K562 (cell line): ENCODE results near the gene TMEM138. TPM values are rescaled to one million over a fixed set of nuclear protein-coding genes. Genes with fewer than 3 reads are reported as not detected.

Source experiments
- BMI1 ChIP-seq: fragments of 150-350 bp; IDR thresholded peaks from 2 replicates; pipeline ENCODE4 v1.6.1; 2014; ENCODE audit warnings: low read length
- FOXJ2 ChIP-seq: fragments of 200-800 bp; sonication (Bioruptor generic); IDR thresholded peaks from 2 replicates; pipeline ENCODE4 v1.6.1; 2016; ENCODE audit warnings: missing genetic modification characterization, missing compliant biosample characterization
- FOXK1 ChIP-seq: sonication (generic); formaldehyde crosslinking; IDR thresholded peaks from 2 replicates; pipeline ENCODE4 v1.8.0; 2022; ENCODE audit warnings: missing genetic modification reagents, mild to moderate bottlenecking, borderline replicate concordance
- GATA2 ChIP-seq: sonication (generic); formaldehyde crosslinking; IDR thresholded peaks from 2 replicates; pipeline ENCODE4 v1.4.0; 2020; ENCODE audit warnings: mild to moderate bottlenecking, missing genetic modification reagents
- HLTF ChIP-seq: fragments of 450-650 bp; IDR thresholded peaks from 2 replicates; pipeline ENCODE4 v1.6.1; 2016
- SIX5 ChIP-seq, 2 experiments: IDR thresholded peaks; 2 replicates each; pipeline ENCODE4 v1.6.1; 2011; ENCODE audit warnings: low read length in 2 of 2, borderline replicate concordance in 1 of 2, low read depth in 1 of 2, mild to moderate bottlenecking in 1 of 2, moderate library complexity in 1 of 2; ENCODE audit not compliant: insufficient read depth in 1 of 2
- SLC30A9 ChIP-seq: fragments of 250-450 bp; sonication (Bioruptor Pico); IDR thresholded peaks from 2 replicates; pipeline ENCODE4 v1.8.0; 2022; ENCODE audit warnings: mild to moderate bottlenecking, moderate library complexity
- SP1 ChIP-seq: sonication (generic); formaldehyde crosslinking; IDR thresholded peaks from 2 replicates; pipeline ENCODE4 v1.8.1; 2022; ENCODE audit warnings: mild to moderate bottlenecking, missing genetic modification reagents
- ZEB2 ChIP-seq: fragments of 450-650 bp; IDR thresholded peaks from 2 replicates; pipeline ENCODE4 v1.6.1; 2016
- ZNF316 ChIP-seq: fragments of 450-650 bp; IDR thresholded peaks from 2 replicates; pipeline ENCODE4 v1.6.1; 2016
- polyA plus RNA-seq, 8 experiments: library from polyadenylated mRNA; depleted of rRNA in 4 of 8; stranded (reverse) in 5 of 8; unstranded in 3 of 8; fragments of >200 nt; fragmentation: Nextera tagmentation in 2 of 8; fragmentation: Illumina TruSeq in 1 of 8; extraction: Ambion mirVana in 2 of 8; extraction: Trizol in 1 of 8; gene quantifications; 2 replicates each; pipeline versions ENCODE4 v1.2.1 to v1.2.3, GENCODE V29; 2011 to 2014; ENCODE audit warnings: inconsistent platforms in 1 of 8, missing spikeins in 1 of 8
- total RNA-seq, 7 experiments: library from RNA; depleted of rRNA in 6 of 7; stranded (reverse); fragments of >200 nt in 6 of 7; fragmentation: Illumina TruSeq in 2 of 7; extraction: Trizol in 2 of 7; gene quantifications; 2 replicates each; pipeline versions ENCODE4 v1.2.1 to v1.2.3, GENCODE V29; 2011 to 2021; ENCODE audit warnings: low replicate concordance in 1 of 7
- TF ChIP-seq, protein P1 (sequence below): sonication (generic); formaldehyde crosslinking; IDR thresholded peaks from 2 replicates; pipeline ENCODE4 v1.8.0; 2023; ENCODE audit warnings: missing genetic modification reagents, mild to moderate bottlenecking, borderline replicate concordance
- TF ChIP-seq, protein P2 (sequence below): fragments of 200-400 bp; formaldehyde crosslinking; IDR thresholded peaks from 2 replicates; pipeline ENCODE4 v1.6.1; 2017; ENCODE audit warnings: mild to moderate bottlenecking, low read depth, low read length, moderate library complexity
- TF ChIP-seq, protein P3 (sequence below), 2 experiments: fragments of 450-650 bp in 1 of 2; IDR thresholded peaks; 2 replicates each; pipeline ENCODE4 v1.6.1; 2011 to 2017; ENCODE audit warnings: low read depth in 2 of 2, antibody characterized with exemption in 1 of 2, borderline replicate concordance in 1 of 2, low read length in 1 of 2, mild to moderate bottlenecking in 1 of 2, mixed read lengths in 1 of 2; ENCODE audit not compliant: control insufficient read depth in 1 of 2
- TF ChIP-seq, protein P4 (sequence below): fragments of 250-450 bp; sonication (Bioruptor Pico); IDR thresholded peaks from 2 replicates; pipeline ENCODE4 v1.8.0; 2022; ENCODE audit warnings: inconsistent platforms

Gene TMEM138
- total and polyA plus RNA-seq, 9 of the 15 experiments (the other 6 are each of a cell fraction or from before 2014, with no cell fraction given): 23.2 to 168 (median 63.1) TPM

DNA sequence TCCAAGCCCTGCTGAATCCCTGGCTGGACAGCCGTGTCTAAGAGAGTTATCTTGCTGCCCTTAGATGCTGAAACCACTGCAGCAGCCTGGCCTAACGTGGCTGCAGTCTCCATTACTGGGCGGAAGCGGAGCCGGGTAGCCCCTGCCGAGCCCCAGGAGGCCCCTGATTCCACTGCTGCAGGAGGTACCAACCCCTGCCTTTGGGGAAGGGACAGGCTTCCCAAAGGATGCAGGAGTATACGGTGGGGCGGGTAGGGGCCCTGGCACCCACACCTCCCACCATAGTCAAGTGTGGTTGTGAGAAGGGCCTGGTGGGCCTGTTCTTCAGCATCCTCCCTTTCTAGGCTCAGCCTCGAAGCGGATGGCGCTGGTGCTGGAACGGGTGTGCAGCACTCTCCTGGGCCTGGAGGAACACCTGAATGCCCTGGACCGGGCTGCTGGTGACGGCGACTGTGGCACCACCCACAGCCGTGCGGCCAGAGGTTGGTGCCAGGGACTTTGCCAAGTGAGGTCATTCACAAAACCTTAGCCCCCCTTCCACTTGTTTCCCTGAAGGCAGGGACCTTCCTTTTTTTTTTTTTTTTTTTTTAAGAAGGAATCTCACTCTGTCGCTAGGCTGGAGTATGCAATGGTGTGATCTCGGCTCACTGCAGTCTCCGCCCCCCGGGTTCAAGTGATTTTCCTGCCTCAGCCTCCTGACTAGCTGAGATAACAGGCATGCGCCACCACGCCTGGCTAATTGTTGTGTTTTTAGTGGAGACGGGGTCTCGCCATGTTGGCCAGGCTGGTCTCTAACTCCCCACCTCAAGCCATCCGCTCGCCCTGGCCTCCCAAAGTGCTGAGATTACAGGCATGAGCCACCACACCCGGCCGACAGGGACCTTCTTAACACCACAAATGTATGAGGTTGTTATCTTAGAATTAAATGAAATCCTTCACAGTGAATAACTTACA lies 18.1 kb upstream of the TMEM138 start (continued):
- TF ChIP-seq, protein P1, sequence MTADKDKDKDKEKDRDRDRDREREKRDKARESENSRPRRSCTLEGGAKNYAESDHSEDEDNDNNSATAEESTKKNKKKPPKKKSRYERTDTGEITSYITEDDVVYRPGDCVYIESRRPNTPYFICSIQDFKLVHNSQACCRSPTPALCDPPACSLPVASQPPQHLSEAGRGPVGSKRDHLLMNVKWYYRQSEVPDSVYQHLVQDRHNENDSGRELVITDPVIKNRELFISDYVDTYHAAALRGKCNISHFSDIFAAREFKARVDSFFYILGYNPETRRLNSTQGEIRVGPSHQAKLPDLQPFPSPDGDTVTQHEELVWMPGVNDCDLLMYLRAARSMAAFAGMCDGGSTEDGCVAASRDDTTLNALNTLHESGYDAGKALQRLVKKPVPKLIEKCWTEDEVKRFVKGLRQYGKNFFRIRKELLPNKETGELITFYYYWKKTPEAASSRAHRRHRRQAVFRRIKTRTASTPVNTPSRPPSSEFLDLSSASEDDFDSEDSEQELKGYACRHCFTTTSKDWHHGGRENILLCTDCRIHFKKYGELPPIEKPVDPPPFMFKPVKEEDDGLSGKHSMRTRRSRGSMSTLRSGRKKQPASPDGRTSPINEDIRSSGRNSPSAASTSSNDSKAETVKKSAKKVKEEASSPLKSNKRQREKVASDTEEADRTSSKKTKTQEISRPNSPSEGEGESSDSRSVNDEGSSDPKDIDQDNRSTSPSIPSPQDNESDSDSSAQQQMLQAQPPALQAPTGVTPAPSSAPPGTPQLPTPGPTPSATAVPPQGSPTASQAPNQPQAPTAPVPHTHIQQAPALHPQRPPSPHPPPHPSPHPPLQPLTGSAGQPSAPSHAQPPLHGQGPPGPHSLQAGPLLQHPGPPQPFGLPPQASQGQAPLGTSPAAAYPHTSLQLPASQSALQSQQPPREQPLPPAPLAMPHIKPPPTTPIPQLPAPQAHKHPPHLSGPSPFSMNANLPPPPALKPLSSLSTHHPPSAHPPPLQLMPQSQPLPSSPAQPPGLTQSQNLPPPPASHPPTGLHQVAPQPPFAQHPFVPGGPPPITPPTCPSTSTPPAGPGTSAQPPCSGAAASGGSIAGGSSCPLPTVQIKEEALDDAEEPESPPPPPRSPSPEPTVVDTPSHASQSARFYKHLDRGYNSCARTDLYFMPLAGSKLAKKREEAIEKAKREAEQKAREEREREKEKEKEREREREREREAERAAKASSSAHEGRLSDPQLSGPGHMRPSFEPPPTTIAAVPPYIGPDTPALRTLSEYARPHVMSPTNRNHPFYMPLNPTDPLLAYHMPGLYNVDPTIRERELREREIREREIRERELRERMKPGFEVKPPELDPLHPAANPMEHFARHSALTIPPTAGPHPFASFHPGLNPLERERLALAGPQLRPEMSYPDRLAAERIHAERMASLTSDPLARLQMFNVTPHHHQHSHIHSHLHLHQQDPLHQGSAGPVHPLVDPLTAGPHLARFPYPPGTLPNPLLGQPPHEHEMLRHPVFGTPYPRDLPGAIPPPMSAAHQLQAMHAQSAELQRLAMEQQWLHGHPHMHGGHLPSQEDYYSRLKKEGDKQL: no peak
- TF ChIP-seq FOXK1 (no peak), SIX5 (IDR thresholded peaks at IDR 0.05; ENCODE audit: borderline replicate concordance in 1 of 2, insufficient read depth in 1 of 2, low read depth in 1 of 2, low read length in 2 of 2) (no peak), BMI1 (no peak), SP1 (CRISPR knock-in tag) (no peak), SLC30A9 (no peak), GATA2 (0 out of 2 replicates have a peak, but pooled peaks have one; percentile 10), HLTF (no peak), ZNF316 (no peak), FOXJ2 (tag) (no peak), ZEB2 (no peak)
- TF ChIP-seq, protein P2, sequence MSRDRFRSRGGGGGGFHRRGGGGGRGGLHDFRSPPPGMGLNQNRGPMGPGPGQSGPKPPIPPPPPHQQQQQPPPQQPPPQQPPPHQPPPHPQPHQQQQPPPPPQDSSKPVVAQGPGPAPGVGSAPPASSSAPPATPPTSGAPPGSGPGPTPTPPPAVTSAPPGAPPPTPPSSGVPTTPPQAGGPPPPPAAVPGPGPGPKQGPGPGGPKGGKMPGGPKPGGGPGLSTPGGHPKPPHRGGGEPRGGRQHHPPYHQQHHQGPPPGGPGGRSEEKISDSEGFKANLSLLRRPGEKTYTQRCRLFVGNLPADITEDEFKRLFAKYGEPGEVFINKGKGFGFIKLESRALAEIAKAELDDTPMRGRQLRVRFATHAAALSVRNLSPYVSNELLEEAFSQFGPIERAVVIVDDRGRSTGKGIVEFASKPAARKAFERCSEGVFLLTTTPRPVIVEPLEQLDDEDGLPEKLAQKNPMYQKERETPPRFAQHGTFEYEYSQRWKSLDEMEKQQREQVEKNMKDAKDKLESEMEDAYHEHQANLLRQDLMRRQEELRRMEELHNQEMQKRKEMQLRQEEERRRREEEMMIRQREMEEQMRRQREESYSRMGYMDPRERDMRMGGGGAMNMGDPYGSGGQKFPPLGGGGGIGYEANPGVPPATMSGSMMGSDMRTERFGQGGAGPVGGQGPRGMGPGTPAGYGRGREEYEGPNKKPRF: no peak
- TF ChIP-seq, protein P3, sequence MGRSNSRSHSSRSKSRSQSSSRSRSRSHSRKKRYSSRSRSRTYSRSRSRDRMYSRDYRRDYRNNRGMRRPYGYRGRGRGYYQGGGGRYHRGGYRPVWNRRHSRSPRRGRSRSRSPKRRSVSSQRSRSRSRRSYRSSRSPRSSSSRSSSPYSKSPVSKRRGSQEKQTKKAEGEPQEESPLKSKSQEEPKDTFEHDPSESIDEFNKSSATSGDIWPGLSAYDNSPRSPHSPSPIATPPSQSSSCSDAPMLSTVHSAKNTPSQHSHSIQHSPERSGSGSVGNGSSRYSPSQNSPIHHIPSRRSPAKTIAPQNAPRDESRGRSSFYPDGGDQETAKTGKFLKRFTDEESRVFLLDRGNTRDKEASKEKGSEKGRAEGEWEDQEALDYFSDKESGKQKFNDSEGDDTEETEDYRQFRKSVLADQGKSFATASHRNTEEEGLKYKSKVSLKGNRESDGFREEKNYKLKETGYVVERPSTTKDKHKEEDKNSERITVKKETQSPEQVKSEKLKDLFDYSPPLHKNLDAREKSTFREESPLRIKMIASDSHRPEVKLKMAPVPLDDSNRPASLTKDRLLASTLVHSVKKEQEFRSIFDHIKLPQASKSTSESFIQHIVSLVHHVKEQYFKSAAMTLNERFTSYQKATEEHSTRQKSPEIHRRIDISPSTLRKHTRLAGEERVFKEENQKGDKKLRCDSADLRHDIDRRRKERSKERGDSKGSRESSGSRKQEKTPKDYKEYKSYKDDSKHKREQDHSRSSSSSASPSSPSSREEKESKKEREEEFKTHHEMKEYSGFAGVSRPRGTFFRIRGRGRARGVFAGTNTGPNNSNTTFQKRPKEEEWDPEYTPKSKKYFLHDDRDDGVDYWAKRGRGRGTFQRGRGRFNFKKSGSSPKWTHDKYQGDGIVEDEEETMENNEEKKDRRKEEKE (IDR thresholded peaks at IDR 0.05; ENCODE audit: borderline replicate concordance in 1 of 2, control insufficient read depth in 1 of 2, low read depth in 2 of 2, low read length in 1 of 2): no peak
- TF ChIP-seq, protein P4, sequence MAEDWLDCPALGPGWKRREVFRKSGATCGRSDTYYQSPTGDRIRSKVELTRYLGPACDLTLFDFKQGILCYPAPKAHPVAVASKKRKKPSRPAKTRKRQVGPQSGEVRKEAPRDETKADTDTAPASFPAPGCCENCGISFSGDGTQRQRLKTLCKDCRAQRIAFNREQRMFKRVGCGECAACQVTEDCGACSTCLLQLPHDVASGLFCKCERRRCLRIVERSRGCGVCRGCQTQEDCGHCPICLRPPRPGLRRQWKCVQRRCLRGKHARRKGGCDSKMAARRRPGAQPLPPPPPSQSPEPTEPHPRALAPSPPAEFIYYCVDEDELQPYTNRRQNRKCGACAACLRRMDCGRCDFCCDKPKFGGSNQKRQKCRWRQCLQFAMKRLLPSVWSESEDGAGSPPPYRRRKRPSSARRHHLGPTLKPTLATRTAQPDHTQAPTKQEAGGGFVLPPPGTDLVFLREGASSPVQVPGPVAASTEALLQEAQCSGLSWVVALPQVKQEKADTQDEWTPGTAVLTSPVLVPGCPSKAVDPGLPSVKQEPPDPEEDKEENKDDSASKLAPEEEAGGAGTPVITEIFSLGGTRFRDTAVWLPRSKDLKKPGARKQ (CRISPR knock-in tag): no peak
